ENCODE results near the gene DNAI1. TPM values are rescaled to one million over a fixed set of nuclear protein-coding genes. Genes with fewer than 3 reads are reported as not detected.
A peak's percentile ranks its signal among the peaks of the same experiment; 100 is the strongest.
"Not testable (repeated sequence)": the region's sequence is repeated elsewhere in the genome, so short reads cannot be mapped to it uniquely, and the experiment has no call there.

DNAI1 gene
- total RNA-seq, 1 experiment from 2014 or later = not detected

DNA sequence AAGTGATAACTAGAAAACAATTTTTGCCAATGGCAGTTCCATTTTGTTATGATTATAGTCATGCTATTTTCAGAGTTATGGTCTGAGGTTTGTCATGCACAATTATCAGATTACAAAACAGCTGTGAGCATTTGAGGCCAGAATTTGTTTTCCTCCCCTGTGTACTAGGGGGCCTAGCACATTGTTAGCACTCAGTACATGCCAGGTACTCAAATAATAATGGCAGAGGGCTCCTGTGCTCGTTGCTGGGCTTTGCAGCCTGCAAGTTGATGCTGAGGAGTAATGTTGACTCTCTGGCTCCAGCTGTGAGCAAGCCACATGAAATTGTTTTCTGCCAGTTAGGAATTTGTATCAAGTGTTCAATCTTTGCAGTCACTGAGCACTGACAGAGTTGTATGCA, 6.9 kb downstream of the DNAI1 start:
- Histone ChIP-seq H3K27me3 (no peaks in the 10 kb centered on the region), H3K4me3 (no peak overlapping the region), H3K36me3 (no peaks in the 10 kb centered on the region), H3K9me3 (no peaks in the 10 kb centered on the region)
- no peak for DNase-seq

GRCh38 chr9:34475097-34475496, 16.5 kb downstream of the DNAI1 start:
- Histone ChIP-seq H3K36me3 (no peaks in the 10 kb centered on the region), H3K4me3 (no peak overlapping the region), H3K9me3 (no peaks in the 10 kb centered on the region), H3K27me3 (no peaks in the 10 kb centered on the region)
- DNase-seq = no peak

- Histone ChIP-seq H3K4me3 (no peak overlapping the region), H3K27me3 (no peaks in the 10 kb centered on the region), H3K9me3 (no peaks in the 10 kb centered on the region), H3K36me3 (no peaks in the 10 kb centered on the region)
- no peak for DNase-seq
Measured at GRCh38 chr9:34477541-34477940, 18.9 kb downstream of the DNAI1 start.

- Histone ChIP-seq H3K9me3 (no peaks in the 10 kb centered on the region), H3K27me3 (no peaks in the 10 kb centered on the region), H3K4me3 (no peak overlapping the region), H3K36me3 (no peaks in the 10 kb centered on the region)
- no peak for DNase-seq
Measured at GRCh38 chr9:34479431-34479866, 20.8 kb downstream of the DNAI1 start.

GRCh38 chr9:34481620-34482019, 23.0 kb downstream of the DNAI1 start:
- H3K9me3 ChIP-seq, DNase-seq, H3K36me3 ChIP-seq, H3K4me3 ChIP-seq, H3K27me3 ChIP-seq: not testable (repeated sequence)

DNA sequence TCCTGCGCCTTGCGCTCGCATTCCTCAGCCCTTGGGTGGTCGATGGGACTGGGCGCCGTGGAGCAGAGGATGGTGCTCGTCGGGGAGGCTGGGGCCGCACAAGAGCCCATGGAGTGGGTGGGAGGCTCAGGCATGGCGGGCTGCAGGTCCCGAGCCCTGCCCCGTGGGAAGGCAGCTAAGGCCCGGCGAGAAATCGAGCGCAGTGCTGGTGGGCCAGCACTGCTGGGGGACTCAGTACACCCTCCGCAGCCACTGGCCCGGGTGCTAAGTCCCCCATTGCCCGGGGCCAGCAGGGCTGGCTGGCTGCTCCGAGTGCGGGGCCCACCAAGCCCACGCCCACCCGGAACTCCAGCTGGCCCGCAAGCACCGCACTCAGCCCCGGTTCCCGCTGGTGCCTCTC, 24.1 kb downstream of the DNAI1 start:
- not testable (repeated sequence) for H3K4me3 ChIP-seq, H3K9me3 ChIP-seq, H3K36me3 ChIP-seq, DNase-seq, H3K27me3 ChIP-seq

DNA sequence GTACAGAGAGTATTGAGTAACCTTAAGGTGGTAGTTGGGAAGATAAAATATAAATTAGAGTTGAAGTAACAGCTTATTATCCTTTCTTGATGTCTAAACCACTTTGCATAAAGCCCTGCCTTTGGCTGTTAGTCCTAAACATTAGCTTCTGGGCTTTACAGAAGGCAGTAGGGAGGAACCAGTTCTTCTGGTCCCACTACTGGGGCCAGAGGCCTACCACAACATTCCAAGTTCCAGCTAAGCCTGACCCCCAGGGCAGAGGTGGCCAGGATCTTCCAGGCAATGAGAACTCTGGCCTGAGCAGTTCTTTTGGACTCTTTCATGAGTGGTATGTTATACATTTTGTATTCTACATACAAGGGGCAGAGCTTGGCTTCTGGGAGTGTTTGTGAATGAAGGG, 26.1 kb downstream of the DNAI1 start:
- Histone ChIP-seq H3K27me3 (no peaks in the 10 kb centered on the region), H3K4me3 (no peak overlapping the region), H3K36me3 (no peaks in the 10 kb centered on the region), H3K9me3 (no peaks in the 10 kb centered on the region)
- DNase-seq = no peak

DNA sequence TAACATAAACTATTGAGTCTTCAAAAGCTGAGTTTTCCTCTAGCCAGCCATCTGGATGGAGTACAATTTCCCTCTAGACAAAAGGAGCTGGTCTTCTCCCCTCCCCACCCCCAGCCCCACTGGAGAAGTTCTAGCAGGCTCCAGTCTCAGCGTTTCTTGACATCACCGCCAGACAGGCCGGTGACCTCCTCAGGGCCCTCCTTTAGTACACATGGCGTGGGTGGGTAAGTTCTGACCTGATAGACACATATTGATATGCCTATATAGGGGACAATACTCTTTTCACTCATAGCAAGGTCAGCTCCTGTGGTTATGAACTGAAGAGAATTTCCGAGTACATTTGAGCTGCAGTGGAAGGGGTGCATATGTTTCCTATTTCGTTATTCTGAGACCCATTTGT, 27.2 kb downstream of the DNAI1 start:
- Histone ChIP-seq H3K36me3 (no peaks in the 10 kb centered on the region), H3K27me3 (no peaks in the 10 kb centered on the region), H3K4me3 (no peak overlapping the region), H3K9me3 (no peaks in the 10 kb centered on the region)
- DNase-seq = no peak

DNA sequence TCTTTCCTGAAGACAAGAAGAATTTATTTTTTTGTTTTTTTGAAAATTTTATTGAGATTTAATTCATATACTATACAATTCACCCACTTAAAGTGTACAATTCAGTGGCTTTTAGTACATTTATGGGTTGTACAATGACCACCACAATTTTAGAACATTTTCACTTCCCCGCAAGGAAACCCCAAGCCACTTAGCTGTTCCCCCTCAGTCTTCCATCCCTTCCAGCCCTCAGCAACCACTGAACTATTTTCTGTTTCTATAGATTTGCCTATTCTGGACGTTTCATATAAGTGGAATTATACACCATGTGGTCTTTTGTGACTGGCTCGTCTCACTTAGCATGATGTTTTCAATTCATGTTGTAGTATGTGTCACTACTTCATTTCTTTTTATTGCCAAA, 28.0 kb downstream of the DNAI1 start:
- Histone ChIP-seq H3K27me3 (no peaks in the 10 kb centered on the region), H3K9me3 (no peaks in the 10 kb centered on the region), H3K36me3 (no peaks in the 10 kb centered on the region), H3K4me3 (no peak overlapping the region)
- no peak for DNase-seq

GRCh38 chr9:34490360-34490759, 31.8 kb downstream of the DNAI1 start:
- no peaks in the 10 kb centered on the region for H3K9me3 ChIP-seq
- DNase-seq = no peak
- H3K27me3 ChIP-seq = no peaks in the 10 kb centered on the region
- no peak overlapping the region for H3K4me3 ChIP-seq
- H3K36me3 ChIP-seq = no peaks in the 10 kb centered on the region

DNA sequence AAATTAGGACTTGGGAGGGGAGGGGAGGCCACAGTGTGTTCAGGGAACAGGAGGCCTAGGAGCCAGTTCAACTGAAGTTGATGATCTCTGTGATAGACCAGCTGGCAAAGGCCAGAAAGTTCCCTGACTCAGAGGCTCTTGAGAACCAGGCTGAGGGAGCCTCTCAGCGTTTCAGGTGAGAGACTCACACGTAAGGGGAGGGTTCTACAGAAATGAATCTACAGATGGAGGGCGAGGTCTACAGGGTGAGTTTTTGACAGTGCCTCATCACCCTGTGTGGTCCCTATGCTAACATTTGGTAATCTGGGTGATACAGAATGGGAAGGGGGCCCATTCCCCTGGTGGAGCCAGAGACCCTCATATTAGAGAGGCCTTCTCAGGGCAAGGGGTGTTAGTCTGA, 32.2 kb downstream of the DNAI1 start:
- H3K9me3 ChIP-seq = no peaks in the 10 kb centered on the region
- H3K4me3 ChIP-seq = no peak overlapping the region
- H3K36me3 ChIP-seq = no peaks in the 10 kb centered on the region
- no peak for DNase-seq
- no peaks in the 10 kb centered on the region for H3K27me3 ChIP-seq

DNA sequence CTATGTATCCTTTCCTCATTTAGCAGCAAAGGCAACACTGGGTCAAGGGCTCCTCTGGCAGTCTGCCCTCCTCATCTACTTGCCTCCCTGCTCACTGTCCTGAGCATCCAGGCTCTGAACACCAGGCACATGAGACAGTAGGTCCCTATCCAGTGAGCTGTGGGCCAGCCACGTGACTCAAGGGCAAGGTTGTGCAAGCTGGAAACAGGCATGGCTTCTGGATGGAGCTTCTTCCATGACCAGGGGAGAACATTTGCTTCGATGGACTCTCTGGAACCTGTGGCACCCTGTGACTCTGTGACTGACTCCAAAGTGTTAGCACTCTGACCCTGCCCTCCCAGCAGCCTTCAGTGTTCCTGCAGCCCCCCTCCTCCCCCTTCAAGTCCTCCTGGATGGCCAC, 33.0 kb downstream of the DNAI1 start:
- Histone ChIP-seq H3K4me3 (no peak overlapping the region), H3K27me3 (no peaks in the 10 kb centered on the region), H3K36me3 (no peaks in the 10 kb centered on the region), H3K9me3 (no peaks in the 10 kb centered on the region)
- DNase-seq = no peak

- Histone ChIP-seq H3K36me3 (no peaks in the 10 kb centered on the region), H3K9me3 (no peaks in the 10 kb centered on the region), H3K4me3 (no peak overlapping the region), H3K27me3 (no peaks in the 10 kb centered on the region)
- DNase-seq = no peak
Measured at GRCh38 chr9:34492051-34492450, 33.4 kb downstream of the DNAI1 start.

- H3K27me3 ChIP-seq = no peaks in the 10 kb centered on the region
- no peaks in the 10 kb centered on the region for H3K36me3 ChIP-seq
- no peaks in the 10 kb centered on the region for H3K9me3 ChIP-seq
- peak; percentile 10 for DNase-seq
- no peak overlapping the region for H3K4me3 ChIP-seq
Measured at GRCh38 chr9:34493972-34494535, 35.4 kb downstream of the DNAI1 start.

GRCh38 chr9:34496149-34496712, 37.6 kb downstream of the DNAI1 start:
- DNase-seq = no peak
- Histone ChIP-seq H3K36me3 (no peaks in the 10 kb centered on the region), H3K9me3 (no peaks in the 10 kb centered on the region), H3K27me3 (no peaks in the 10 kb centered on the region), H3K4me3 (no peak overlapping the region)

DNA sequence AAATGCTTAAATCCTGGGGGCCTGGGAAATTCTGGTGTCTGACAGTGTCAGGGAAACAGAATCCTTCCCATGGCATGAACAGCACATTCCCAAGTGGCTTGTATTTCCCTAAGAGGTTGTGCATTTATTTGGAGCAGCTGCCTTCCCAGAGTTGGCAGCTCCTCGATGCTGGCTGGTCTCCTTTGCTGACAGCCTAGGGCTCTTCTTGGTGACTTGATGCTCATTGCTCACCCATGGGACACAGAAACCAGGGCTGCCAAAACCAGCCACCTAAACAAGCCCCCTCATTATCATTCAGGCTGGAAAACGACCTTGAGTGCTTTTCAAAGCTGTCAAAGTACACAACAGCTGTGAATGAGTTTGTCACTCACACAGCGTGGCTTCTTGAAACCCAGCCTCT, 39.9 kb downstream of the DNAI1 start:
- DNase-seq = no peak
- H3K36me3 ChIP-seq = no peaks in the 10 kb centered on the region
- no peak overlapping the region for H3K4me3 ChIP-seq
- H3K27me3 ChIP-seq = no peaks in the 10 kb centered on the region
- no peaks in the 10 kb centered on the region for H3K9me3 ChIP-seq

DNA sequence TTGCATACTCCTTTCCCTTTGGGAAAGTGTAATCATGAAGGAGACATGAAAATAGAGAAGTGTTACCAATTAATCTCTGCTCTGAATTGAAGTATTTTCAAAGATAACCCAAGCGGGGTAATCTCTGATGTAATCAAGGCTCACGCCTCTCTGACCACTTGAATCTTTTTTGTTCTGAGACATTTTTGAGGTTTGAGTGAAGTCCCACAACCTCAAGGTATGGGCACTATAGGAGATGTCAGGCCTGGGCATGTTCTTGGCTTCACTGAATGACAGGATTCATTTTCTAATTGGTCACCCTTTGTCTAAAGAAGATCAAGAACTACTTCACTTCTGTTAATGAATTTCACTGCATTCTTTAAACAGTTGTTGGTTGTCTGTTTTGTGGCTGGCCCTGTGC, 40.5 kb downstream of the DNAI1 start:
- H3K4me3 ChIP-seq = no peak overlapping the region
- H3K27me3 ChIP-seq = no peaks in the 10 kb centered on the region
- no peaks in the 10 kb centered on the region for H3K36me3 ChIP-seq
- no peaks in the 10 kb centered on the region for H3K9me3 ChIP-seq
- DNase-seq = no peak

DNA sequence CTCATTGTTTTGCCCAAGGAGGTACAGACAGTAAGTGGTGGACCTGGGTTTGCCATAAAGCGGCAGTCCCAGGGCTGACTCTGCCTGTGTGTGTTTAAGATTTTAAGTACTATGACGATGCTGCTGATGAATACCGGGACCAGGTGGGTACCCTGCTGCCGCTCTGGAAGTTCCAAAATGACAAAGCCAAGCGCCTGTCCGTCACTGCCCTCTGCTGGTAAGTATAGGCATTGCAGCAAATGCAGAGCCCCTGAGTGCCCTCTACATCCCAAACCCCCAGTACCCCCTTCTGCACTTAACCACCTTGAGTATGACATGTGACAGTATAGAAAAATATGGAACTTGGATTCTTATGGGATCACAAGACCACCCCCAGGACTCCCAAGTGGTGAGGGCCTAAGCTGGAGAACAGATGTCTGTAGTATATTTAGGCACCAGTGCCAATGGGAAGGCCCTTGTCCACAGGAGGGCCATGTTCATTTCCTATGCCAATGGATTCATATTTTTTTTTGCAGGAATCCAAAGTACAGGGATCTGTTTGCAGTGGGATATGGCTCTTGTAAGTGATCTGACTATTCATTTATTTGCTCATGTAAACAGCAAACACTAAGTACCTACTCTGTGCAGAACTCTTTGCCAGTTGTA, 42.1 kb downstream of the DNAI1 start:
- Histone ChIP-seq H3K27me3 (no peaks in the 10 kb centered on the region), H3K9me3 (no peaks in the 10 kb centered on the region), H3K36me3 (no peaks in the 10 kb centered on the region), H3K4me3 (no peak overlapping the region)
- DNase-seq = no peak
